ENCODE data around the gene KY.

The KY gene

GRCh38 chr3:134619301-134619615, 31.6 kb downstream of the KY start:
- no peak for DNase-seq

- DNase-seq, result no peak
Observed at GRCh38 chr3:134618478-134619300, 32.1 kb downstream of the KY start.

DNA sequence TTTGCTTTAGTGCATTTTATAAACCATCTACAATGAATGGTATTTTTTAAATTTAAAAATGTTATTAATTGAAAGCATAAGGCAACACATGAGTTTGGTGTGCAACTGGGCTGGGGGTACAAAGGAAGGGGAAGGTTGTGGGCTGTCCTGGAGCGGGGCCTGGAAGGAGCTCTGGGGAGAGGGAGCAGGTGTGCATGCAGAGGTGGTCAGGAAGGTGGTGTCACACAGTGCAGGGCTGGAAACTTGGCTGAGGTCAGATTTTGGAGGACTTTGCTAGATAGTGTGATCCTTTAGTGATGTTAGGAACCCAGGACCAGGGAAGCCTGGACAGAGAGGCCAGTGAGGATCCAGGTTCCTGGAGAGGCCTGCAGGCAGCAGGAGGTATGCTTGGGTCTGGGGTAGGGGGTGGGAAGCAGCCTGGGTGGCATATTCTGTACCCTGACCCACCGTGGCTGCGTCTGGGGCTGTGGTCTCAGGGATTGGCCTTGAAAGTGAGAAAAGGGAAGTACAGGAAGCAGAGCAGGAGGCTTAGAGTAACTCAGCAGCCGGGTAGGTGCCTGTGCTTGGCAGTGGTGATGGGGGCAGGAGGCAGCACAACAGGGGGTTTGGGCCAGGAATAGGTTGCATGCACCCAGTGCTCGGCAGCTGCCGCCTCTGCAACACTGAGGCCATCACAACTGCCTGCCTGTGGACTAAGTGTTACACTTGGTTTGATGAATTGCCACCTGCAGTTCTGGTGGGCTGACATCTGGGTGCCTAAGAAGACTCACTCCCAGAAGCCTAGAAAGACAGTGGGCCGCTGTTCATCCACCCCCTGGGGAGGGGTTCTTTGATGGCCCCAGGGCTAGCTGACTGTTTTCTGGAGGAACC, 33.0 kb downstream of the KY start:
- no peak for DNase-seq

- DNase-seq, result no peak
Observed at GRCh38 chr3:134615743-134616142, 35.1 kb downstream of the KY start.

DNA sequence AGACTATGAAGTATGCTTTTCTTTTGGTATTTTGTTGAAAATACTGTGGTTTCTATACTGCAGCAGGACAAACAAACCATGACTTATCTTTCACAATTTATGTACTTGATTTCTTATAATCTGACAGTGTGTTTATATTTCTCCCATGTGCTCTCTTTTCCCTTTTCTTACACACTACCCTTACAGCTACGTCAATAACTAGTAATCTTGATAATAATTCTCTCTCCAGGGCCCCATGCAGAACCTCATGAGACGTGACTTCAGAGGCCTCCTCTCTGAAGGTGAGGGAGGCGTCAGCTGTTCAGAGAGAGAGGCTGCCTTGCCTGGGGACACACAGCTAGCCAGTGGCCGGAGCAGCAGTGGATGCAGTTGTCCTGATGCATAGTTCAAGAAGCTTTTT, 35.9 kb downstream of the KY start:
- no peak for DNase-seq

DNA sequence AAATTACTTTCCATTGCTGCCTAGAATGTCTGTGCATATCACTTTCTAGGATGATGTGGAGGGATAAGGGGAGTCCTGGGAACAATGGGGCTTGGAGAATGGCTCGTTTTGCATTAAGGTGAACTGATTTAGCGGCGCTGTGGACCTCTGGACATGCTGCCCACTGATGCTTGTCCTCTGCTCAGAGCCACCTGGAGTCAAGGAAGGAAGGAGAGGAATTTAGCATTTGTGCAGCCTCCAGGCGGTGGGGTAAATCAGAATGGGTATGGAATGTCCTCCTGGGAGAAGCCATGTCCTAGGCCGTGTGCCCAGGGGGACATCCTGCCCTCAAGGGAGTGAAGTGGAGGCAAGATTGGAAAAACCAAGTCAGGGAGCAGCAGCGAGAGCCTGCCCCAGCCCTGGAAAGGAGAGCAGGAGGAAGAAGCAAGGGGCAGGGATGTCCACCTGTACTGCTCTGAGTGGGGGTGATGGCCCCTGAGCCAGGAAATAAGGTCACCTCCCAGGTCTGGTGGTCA, 37.8 kb downstream of the KY start:
- DNase-seq, result no peak

- DNase-seq, result no peak
Observed at GRCh38 chr3:134611516-134611915, 39.3 kb downstream of the KY start.

DNA sequence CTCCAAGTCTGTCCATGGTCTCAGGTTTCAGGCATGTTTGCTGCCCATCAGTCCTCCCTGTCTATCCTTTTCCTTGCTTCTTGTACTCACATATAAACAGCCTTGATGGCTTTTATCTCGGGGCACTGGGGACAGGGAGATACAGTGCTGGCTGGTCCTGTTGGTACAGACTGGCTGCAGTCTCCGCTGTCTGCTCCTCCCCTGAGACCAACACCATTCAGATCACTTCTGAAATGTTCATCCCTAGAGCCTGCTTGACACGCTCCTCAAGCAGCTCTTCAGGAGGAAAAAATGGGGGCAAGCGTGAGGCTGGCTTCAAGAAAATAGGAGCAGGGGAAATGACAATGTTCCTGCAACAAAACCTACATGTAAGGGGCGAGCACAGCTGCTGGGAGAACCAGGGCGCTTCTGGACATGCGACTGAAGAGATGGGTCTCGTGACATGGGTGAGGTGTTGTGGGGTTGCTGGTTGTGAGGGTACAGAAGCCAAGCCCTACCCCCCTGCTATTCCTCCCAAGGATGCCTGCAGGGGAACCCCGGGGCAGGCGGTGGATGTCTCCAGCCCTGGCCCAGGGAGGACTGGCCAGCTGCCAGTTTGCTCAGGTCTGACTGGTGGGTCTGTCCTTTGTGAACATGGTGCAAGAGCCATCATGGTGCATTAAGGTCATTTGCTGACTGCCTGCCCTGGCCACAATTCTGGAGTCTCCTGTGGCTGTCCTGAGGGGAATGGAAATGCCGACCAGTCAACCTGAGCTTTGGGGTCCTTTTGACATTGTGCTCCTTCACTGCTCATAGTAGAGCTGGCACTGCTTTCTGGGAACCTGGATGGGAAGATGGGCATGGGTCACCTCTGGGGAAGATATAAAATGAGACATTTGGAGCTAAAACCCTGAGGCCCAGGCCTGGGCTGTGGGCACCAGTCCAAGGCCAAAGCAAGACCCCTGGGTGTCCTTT, 40.1 kb downstream of the KY start:
- no peak for DNase-seq

DNA sequence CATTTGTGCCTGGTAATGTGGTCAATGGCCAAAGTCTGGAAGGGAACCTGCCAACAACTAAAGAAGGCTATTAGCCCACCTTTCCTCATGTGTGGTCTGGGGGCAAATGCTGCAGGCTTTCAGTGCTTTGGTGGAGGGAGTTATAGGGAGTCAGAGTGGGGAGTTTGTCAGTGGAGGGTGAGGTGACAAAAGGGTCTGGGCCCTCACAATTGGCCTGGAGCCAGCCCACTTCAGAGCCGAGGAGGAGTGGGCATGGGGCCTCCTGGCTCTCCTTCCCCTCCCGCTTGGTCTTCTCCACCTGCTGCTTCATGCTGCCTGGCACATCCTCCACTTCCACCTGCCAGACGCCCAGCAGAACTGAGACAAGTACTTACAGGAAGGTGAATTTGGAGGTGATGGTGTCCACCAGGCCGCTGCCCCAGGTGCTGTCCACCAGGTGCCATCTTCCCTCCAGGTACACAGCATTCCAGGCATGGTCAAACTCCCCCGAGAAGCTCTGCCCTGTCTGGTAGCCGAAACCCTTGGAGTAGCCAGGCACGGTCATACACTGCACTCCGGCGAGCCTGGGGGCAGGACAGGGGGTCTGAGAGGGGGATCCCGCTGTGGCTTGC, 40.9 kb downstream of the KY start:
- no peak for DNase-seq

- DNase-seq, result no peak
Observed at GRCh38 chr3:134608771-134609435, 41.9 kb downstream of the KY start.

DNA sequence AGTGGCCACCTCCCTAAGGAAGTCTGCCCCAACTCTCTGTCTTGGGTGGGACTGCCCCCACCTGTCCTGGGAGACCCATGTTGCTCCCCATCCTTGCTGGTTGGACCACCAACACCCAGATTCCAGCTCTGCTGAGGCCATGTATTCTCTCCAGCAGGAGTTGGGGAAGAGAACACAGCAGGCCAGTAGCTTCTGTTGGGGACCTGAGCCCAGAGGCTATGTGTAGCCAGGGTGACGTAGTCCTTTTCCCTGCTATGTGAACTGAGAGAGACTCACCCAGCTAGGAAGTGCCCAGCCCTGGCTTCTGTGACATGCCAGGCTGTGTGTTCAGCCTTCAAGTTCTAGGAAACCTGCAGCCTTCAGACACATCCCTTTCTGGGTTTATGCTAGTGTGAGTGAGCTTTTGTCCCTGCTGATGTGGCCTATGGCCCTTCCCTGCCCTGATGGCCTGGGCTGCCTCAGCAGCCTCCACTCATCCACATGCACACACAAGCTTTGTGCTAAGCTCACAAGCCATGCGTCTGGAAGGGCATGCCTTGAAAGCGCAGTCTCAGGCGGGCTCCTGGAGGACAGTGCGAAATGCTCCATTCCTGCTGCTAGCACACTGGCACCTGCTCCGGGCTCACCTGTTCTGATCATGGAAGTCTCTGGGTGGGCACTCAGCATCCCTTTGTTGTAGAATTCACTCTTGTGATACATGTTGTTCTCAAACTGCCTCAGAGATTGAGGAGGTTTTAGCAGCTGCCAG, 42.6 kb downstream of the KY start:
- no peak for DNase-seq

GRCh38 chr3:134607054-134608022, 43.5 kb downstream of the KY start:
- no peak for DNase-seq

- no peak for DNase-seq
Observed at GRCh38 chr3:134606033-134607025, 44.5 kb downstream of the KY start.

- DNase-seq, result no peak
Observed at GRCh38 chr3:134605556-134605955, 45.3 kb downstream of the KY start.

- no peak for DNase-seq
Observed at GRCh38 chr3:134603956-134604355, 46.9 kb downstream of the KY start.

DNA sequence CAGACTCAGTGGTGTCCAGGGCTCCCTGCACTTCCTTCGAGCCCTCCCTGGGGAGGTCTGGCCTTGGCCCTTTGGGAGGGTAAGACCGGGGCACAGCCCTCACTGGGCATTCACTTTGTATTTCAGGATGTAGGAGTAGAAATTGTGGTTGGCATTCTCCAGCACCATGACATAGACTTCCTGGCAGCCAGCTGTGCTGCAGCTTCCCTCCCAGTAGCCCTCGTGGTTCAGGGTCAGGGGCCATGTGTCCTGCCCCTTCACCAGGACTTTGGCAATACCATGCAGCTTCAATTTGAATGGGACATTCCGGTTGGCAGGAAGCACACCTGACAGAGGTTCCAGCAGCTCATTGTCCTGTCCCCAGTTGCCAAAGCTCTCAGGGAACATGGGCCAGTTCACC, 47.3 kb downstream of the KY start:
- no peak for DNase-seq

GRCh38 chr3:134602440-134602814, 48.4 kb downstream of the KY start:
- DNase-seq, result no peak
